ENCODE results near the gene IRF8. TPM values are rescaled to one million over a fixed set of nuclear protein-coding genes. Genes with fewer than 3 reads are reported as not detected.

Gene IRF8
- total and polyA plus RNA-seq, 2 of the 4 experiments (the other 2 are of a cell fraction): not detected

DNA sequence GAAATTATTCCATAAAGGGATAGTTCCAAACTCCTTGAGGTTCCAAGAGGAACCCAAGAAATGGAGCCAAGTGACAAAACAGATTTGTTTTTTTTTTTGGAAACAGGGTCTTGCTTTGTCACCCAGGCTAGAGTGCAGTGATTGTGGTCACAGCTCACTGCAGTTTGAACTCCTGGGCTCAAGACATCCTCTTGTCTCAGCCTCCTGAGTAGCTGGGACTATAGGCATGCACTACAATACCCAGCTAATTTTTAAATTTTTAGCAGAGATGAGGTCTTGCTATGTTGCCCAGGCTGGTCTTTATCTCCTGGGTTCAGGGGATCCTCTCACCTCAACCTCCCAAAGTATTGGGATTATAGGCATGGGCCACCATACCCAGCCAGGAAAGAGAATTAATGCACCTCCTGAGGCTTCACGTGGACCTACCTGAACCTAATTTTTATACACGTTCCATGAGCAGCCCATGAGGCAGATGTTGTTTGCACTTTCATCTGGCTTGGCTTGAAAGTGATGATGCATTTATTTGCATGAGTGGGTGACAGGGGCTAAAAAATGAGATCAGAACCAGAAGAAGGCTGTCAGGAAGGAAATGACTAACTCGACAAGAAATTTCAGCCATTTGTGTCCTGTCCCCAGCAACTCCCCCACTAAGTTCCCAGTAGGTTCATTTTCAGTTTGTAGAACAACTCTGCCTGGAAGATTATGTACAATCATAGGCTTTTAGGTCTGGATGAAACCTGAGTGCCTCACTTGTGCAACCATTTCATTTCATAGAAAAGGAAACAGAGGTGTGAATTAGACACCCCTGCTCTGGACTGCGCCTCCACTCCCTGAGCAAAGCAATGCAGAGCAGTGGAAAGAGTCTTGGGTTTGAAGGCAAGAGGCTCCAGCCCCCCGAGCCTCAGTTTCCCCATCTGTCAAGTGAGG is 10.3 kb upstream of the IRF8 start:
- Histone ChIP-seq H2BK20ac (ENCODE audit: low read depth, low read length) (no peak overlapping the region), H2AK9ac (replicated peaks; ENCODE audit: low read depth, low read length, poor library complexity) (no peak overlapping the region), H3K9ac (ENCODE audit: low read depth, low read length) (no peak overlapping the region), H4K91ac (ENCODE audit: insufficient read depth, low read depth, low read length) (no peak overlapping the region), H3K27ac (ENCODE audit: insufficient read depth, low read length) (no peak overlapping the region), H3K27me3 (ENCODE audit: control insufficient read depth, insufficient read depth, low read length) (peaks cover 48% of the 10 kb centered on the region), H3K23ac (ENCODE audit: low read depth, low read length) (no peak overlapping the region), H2BK5ac (ENCODE audit: low read depth, low read length, poor library complexity, severe bottlenecking) (no peak overlapping the region), H3K9me1 (ENCODE audit: insufficient read depth, low read length) (no peaks in the 10 kb centered on the region), H3K36me3 (ENCODE audit: control insufficient read depth, insufficient read depth, low read length) (no peaks in the 10 kb centered on the region), H2BK15ac (ENCODE audit: low read depth, low read length) (no peak overlapping the region), H2AFZ (replicated peaks; ENCODE audit: low read length, poor library complexity) (no peak overlapping the region), H3K4me1 (ENCODE audit: control insufficient read depth, insufficient read depth, low read length) (peaks cover 2% of the 10 kb centered on the region), H3K56ac (ENCODE audit: extremely low read depth, insufficient read depth, low read length) (no peak overlapping the region), H3K4me2 (ENCODE audit: low read depth, low read length) (no peak overlapping the region), H2AK5ac (ENCODE audit: low read depth, low read length) (no peak overlapping the region), H3K9me3 (ENCODE audit: control insufficient read depth, insufficient read depth, low read length) (no peaks in the 10 kb centered on the region; the same call in 1 of the 2 replicates), H4K20me1 (ENCODE audit: insufficient read depth, low read length) (no peaks in the 10 kb centered on the region), H4K5ac (ENCODE audit: low read depth, low read length) (no peak overlapping the region), H3K18ac (ENCODE audit: low read depth, low read length) (no peak overlapping the region), H3K14ac (replicated peaks; ENCODE audit: low read depth, low read length) (no peak overlapping the region), H4K8ac (ENCODE audit: low read depth in 2 of 2, low read length in 2 of 2) (no peak overlapping the region), H2BK120ac (ENCODE audit: low read depth, low read length) (no peak overlapping the region), H3K4me3 (ENCODE audit: insufficient read depth, low read depth, low read length) (no peak overlapping the region), H3K79me1 (ENCODE audit: low read depth in 1 of 2, low read length in 2 of 2) (no peaks in the 10 kb centered on the region), H3K4ac (ENCODE audit: low read depth, low read length) (no peak overlapping the region)
- TF ChIP-seq BHLHE40 (IDR thresholded peaks at IDR 0.05; ENCODE audit: low read depth, low read length): no peak
- peak; percentile 62 for TF ChIP-seq CEBPB (IDR thresholded peaks at IDR 0.05; ENCODE audit: low read depth, low read length)
- TF ChIP-seq, protein P1, sequence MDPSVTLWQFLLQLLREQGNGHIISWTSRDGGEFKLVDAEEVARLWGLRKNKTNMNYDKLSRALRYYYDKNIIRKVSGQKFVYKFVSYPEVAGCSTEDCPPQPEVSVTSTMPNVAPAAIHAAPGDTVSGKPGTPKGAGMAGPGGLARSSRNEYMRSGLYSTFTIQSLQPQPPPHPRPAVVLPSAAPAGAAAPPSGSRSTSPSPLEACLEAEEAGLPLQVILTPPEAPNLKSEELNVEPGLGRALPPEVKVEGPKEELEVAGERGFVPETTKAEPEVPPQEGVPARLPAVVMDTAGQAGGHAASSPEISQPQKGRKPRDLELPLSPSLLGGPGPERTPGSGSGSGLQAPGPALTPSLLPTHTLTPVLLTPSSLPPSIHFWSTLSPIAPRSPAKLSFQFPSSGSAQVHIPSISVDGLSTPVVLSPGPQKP (IDR thresholded peaks at IDR 0.05; ENCODE audit: borderline replicate concordance, low read depth, low read length): no peak
- WGBS, 2 experiments (ENCODE audit: extremely low coverage in 2 of 2, insufficient read length in 1 of 2): no CpG with 5 or more reads among the region's 5 CpGs
- in situ Hi-C loops (cut with MboI; ENCODE audit: low sequenced_read_pairs) (no loop called here), dilution Hi-C loops (cut with HindIII; ENCODE audit: low sequenced_read_pairs, unreplicated experiment) (no loop called here), intact Hi-C loops (cut with micrococcal nuclease) (no loop called here)
- ChIA-PET CTCF (no interaction called here), POLR2A (ENCODE audit: unreplicated experiment) (no interaction called here)
- BruUV-seq (replicated peaks): no TSS peak
- ATAC-seq (ENCODE audit: low read depth) (no peak), DNase-seq (peak; percentile 65)
